K562 (cell line): ENCODE results near the gene POLD4. TPM values are rescaled to one million over a fixed set of nuclear protein-coding genes. Genes with fewer than 3 reads are reported as not detected.

ENCODE experiments used
- DPF2 ChIP-seq: fragments of 450-650 bp; IDR thresholded peaks from 2 replicates; pipeline ENCODE4 v1.6.1; 2016
- EWSR1 ChIP-seq: fragments of 450-650 bp; IDR thresholded peaks from 2 replicates; pipeline ENCODE4 v1.6.1; 2018; ENCODE audit warnings: borderline replicate concordance, mild to moderate bottlenecking, low read depth, moderate library complexity; ENCODE audit not compliant: partially characterized antibody
- LEF1 ChIP-seq: fragments of 450-650 bp; IDR thresholded peaks from 2 replicates; pipeline ENCODE4 v1.6.1; 2016; ENCODE audit warnings: mild to moderate bottlenecking
- MYC ChIP-seq, 2 experiments: fragments of 250-450 bp in 1 of 2; sonication (Bioruptor Pico) in 1 of 2; IDR thresholded peaks; 2 replicates each; pipeline versions ENCODE4 v1.5.1 to v1.6.1; 2012 to 2021; ENCODE audit warnings: low read depth in 2 of 2, borderline replicate concordance in 1 of 2, improper control_type of control experiment in 1 of 2, low read length in 1 of 2, mild to moderate bottlenecking in 1 of 2, moderate library complexity in 1 of 2
- NR2C2 ChIP-seq, 2 experiments: fragments of 200-800 bp in 1 of 2; sonication (Bioruptor generic) in 1 of 2; sonication (generic) in 1 of 2; formaldehyde crosslinking in 1 of 2; IDR thresholded peaks; 2 replicates each; pipeline versions ENCODE4 v1.6.1 to v1.8.0; 2016 to 2022; ENCODE audit warnings: mild to moderate bottlenecking in 1 of 2, missing compliant biosample characterization in 1 of 2, missing genetic modification characterization in 1 of 2, missing genetic modification reagents in 1 of 2
- PHF8 ChIP-seq: fragments of 200-600 bp; sonication (generic); IDR thresholded peaks from 2 replicates; pipeline ENCODE4 v1.6.1; 2012; ENCODE audit warnings: mixed run types, mild to moderate bottlenecking, inconsistent platforms, low read length, moderate library complexity, borderline replicate concordance
- POLR3A ChIP-seq: IDR thresholded peaks from 2 replicates; pipeline ENCODE4 v1.6.1; 2011; ENCODE audit warnings: borderline replicate concordance, mild to moderate bottlenecking, moderate library complexity; ENCODE audit not compliant: insufficient read length, insufficient read depth; ENCODE audit errors: extremely low read depth
- RNF2 ChIP-seq: sonication (generic); IDR thresholded peaks from 2 replicates; pipeline ENCODE4 v1.6.1; 2016
- SMARCE1 ChIP-seq: fragments of 450-650 bp; IDR thresholded peaks from 2 replicates; pipeline ENCODE4 v1.7.1; 2016; ENCODE audit warnings: mild to moderate bottlenecking
- ZFX ChIP-seq: sonication (generic); formaldehyde crosslinking; IDR thresholded peaks from 2 replicates; pipeline ENCODE4 v1.8.0; 2022; ENCODE audit warnings: mild to moderate bottlenecking, missing genetic modification reagents, moderate library complexity
- ZNF717 ChIP-seq: fragments of 250-450 bp; sonication (Bioruptor Pico); IDR thresholded peaks from 2 replicates; pipeline ENCODE4 v1.5.0; 2021
- ZSCAN29 ChIP-seq: fragments of 450-650 bp; IDR thresholded peaks from 2 replicates; pipeline ENCODE4 v1.6.1; 2017
- polyA plus RNA-seq, 8 experiments: library from polyadenylated mRNA; depleted of rRNA in 4 of 8; stranded (reverse) in 5 of 8; unstranded in 3 of 8; fragments of >200 nt; fragmentation: Nextera tagmentation in 2 of 8; fragmentation: Illumina TruSeq in 1 of 8; extraction: Ambion mirVana in 2 of 8; extraction: Trizol in 1 of 8; gene quantifications; 2 replicates each; pipeline versions ENCODE4 v1.2.1 to v1.2.3, GENCODE V29; 2011 to 2014; ENCODE audit warnings: inconsistent platforms in 1 of 8, missing spikeins in 1 of 8
- total RNA-seq, 7 experiments: library from RNA; depleted of rRNA in 6 of 7; stranded (reverse); fragments of >200 nt in 6 of 7; fragmentation: Illumina TruSeq in 2 of 7; extraction: Trizol in 2 of 7; gene quantifications; 2 replicates each; pipeline versions ENCODE4 v1.2.1 to v1.2.3, GENCODE V29; 2011 to 2021; ENCODE audit warnings: low replicate concordance in 1 of 7
- TF ChIP-seq, protein P1 (sequence below): fragments of 150-350 bp; IDR thresholded peaks from 2 replicates; pipeline ENCODE4 v1.6.1; 2014; ENCODE audit warnings: low read depth, mild to moderate bottlenecking, low read length, borderline replicate concordance
- TF ChIP-seq, protein P2 (sequence below), 3 experiments: fragments of 200-800 bp in 1 of 3; fragments of 250-450 bp in 1 of 3; fragments of 450-650 bp in 1 of 3; sonication (Bioruptor Pico) in 1 of 3; sonication (Bioruptor generic) in 1 of 3; formaldehyde crosslinking in 1 of 3; IDR thresholded peaks; 2 replicates each; pipeline versions ENCODE4 v1.6.1 to v1.8.0; 2016 to 2022; ENCODE audit warnings: mild to moderate bottlenecking in 2 of 3, missing genetic modification characterization in 2 of 3, missing compliant biosample characterization in 1 of 3, moderate library complexity in 1 of 3

The POLD4 gene
- total and polyA plus RNA-seq, 9 of the 15 experiments (the other 6 are each of a cell fraction or from before 2014, with no cell fraction given), result 5.8 to 64.5 (median 18.3) TPM

DNA sequence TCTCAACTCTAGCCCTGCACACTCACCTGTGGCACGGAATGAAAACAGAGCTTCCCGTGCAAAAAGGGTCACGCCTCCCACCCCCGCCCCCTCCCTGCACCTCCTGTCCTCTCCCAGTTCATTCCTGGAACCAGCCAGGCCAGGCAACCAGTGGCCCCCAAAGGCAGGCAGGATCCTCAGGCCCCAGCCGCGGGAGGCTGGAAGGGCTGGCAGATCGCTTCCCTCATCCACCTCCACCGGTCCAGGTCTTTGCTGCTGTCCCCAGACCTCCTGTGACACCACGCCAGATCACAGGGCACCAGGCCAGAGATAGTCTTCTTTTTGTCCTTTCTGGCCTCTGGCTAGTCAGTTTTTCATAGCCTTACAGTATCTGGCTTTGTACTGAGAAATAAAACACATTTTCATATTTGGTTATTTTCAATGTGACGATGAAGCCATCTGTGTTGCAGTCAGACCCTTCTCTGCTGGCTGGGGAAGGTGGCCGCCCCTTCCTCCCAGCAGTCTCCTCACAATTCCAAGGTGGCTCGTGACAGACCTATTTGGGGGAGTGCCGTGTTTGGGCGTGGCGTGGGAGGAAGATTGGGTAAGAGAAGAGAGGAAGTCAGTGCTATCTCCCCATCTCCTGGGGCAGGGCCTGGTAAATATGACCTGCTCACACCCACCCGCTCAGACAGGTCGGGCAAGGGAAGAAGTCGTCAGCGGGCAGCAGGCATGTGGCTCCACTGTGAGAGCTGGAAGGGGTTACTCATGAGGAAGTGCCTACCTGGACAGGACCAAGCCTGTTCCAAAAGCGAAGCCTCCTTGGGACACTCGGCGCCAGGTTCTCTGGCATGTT, 40.9 kb downstream of the POLD4 start (continued):
- TF ChIP-seq, protein P1, sequence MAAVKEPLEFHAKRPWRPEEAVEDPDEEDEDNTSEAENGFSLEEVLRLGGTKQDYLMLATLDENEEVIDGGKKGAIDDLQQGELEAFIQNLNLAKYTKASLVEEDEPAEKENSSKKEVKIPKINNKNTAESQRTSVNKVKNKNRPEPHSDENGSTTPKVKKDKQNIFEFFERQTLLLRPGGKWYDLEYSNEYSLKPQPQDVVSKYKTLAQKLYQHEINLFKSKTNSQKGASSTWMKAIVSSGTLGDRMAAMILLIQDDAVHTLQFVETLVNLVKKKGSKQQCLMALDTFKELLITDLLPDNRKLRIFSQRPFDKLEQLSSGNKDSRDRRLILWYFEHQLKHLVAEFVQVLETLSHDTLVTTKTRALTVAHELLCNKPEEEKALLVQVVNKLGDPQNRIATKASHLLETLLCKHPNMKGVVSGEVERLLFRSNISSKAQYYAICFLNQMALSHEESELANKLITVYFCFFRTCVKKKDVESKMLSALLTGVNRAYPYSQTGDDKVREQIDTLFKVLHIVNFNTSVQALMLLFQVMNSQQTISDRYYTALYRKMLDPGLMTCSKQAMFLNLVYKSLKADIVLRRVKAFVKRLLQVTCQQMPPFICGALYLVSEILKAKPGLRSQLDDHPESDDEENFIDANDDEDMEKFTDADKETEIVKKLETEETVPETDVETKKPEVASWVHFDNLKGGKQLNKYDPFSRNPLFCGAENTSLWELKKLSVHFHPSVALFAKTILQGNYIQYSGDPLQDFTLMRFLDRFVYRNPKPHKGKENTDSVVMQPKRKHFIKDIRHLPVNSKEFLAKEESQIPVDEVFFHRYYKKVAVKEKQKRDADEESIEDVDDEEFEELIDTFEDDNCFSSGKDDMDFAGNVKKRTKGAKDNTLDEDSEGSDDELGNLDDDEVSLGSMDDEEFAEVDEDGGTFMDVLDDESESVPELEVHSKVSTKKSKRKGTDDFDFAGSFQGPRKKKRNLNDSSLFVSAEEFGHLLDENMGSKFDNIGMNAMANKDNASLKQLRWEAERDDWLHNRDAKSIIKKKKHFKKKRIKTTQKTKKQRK, result no peak
- no peak for TF ChIP-seq NR2C2 (CRISPR knock-in tag; IDR thresholded peaks at IDR 0.05)
- peak; percentile 75; the same call in 1 of the 2 replicates for TF ChIP-seq NR2C2 (tag; IDR thresholded peaks at IDR 0.05)
- no peak for TF ChIP-seq ZNF717 (CRISPR knock-in tag)
- TF ChIP-seq, protein P2, sequence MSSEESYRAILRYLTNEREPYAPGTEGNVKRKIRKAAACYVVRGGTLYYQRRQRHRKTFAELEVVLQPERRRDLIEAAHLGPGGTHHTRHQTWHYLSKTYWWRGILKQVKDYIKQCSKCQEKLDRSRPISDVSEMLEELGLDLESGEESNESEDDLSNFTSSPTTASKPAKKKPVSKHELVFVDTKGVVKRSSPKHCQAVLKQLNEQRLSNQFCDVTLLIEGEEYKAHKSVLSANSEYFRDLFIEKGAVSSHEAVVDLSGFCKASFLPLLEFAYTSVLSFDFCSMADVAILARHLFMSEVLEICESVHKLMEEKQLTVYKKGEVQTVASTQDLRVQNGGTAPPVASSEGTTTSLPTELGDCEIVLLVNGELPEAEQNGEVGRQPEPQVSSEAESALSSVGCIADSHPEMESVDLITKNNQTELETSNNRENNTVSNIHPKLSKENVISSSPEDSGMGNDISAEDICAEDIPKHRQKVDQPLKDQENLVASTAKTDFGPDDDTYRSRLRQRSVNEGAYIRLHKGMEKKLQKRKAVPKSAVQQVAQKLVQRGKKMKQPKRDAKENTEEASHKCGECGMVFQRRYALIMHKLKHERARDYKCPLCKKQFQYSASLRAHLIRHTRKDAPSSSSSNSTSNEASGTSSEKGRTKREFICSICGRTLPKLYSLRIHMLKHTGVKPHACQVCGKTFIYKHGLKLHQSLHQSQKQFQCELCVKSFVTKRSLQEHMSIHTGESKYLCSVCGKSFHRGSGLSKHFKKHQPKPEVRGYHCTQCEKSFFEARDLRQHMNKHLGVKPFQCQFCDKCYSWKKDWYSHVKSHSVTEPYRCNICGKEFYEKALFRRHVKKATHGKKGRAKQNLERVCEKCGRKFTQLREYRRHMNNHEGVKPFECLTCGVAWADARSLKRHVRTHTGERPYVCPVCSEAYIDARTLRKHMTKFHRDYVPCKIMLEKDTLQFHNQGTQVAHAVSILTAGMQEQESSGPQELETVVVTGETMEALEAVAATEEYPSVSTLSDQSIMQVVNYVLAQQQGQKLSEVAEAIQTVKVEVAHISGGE (CRISPR knock-in tag; IDR thresholded peaks at IDR 0.05), result peak in 1 of 3 experiments; percentile 32; a peak in 2 of 6 replicates
- TF ChIP-seq PHF8, result peak; percentile 23; the same call in 1 of the 2 replicates
- TF ChIP-seq EWSR1, result no peak
- peak; percentile 72 for TF ChIP-seq MYC (IDR thresholded peaks at IDR 0.05; ENCODE audit: low read depth, low read length)
- no peak for TF ChIP-seq MYC (CRISPR knock-in tag; IDR thresholded peaks at IDR 0.05; ENCODE audit: borderline replicate concordance, low read depth)
- TF ChIP-seq SMARCE1, result peak; percentile 81; the same call in 1 of the 2 replicates
- peak; percentile 88 for TF ChIP-seq DPF2
- peak; percentile 75 for TF ChIP-seq LEF1
- no peak for TF ChIP-seq POLR3A
- peak; percentile 81; the same call in 1 of the 2 replicates for TF ChIP-seq RNF2
- TF ChIP-seq ZSCAN29, result no peak
- peak; percentile 59 for TF ChIP-seq ZFX
